ENCODE measurements around the gene GBE1.

GRCh38 chr3:81790117-81790516, 28.7 kb upstream of the GBE1 start:
- TF ChIP-seq, protein P1, sequence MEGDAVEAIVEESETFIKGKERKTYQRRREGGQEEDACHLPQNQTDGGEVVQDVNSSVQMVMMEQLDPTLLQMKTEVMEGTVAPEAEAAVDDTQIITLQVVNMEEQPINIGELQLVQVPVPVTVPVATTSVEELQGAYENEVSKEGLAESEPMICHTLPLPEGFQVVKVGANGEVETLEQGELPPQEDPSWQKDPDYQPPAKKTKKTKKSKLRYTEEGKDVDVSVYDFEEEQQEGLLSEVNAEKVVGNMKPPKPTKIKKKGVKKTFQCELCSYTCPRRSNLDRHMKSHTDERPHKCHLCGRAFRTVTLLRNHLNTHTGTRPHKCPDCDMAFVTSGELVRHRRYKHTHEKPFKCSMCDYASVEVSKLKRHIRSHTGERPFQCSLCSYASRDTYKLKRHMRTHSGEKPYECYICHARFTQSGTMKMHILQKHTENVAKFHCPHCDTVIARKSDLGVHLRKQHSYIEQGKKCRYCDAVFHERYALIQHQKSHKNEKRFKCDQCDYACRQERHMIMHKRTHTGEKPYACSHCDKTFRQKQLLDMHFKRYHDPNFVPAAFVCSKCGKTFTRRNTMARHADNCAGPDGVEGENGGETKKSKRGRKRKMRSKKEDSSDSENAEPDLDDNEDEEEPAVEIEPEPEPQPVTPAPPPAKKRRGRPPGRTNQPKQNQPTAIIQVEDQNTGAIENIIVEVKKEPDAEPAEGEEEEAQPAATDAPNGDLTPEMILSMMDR (optimal IDR thresholded peaks at IDR 0.05 in 1 of 3, IDR thresholded peaks at IDR 0.05 in 1 of 3, conservative IDR thresholded peaks at IDR 0.05 in 1 of 3; ENCODE audit: extremely low read depth in 1 of 3, insufficient read depth in 2 of 3, low read length in 3 of 3) = no peak
- TF ChIP-seq EZH2 (IDR thresholded peaks at IDR 0.05; ENCODE audit: low read length) = no peak

Measured in keratinocyte (primary cell).